Measurements from ENCODE around the gene RRAD.

Gene RRAD

GRCh38 chr16:66914541-66914940 is 10.8 kb downstream of the RRAD start:
- DNase-seq = no peak

- no peak for DNase-seq
Observed at GRCh38 chr16:66913711-66914110, 11.6 kb downstream of the RRAD start.

- DNase-seq = no peak
Observed at GRCh38 chr16:66913081-66913480, 12.3 kb downstream of the RRAD start.

- DNase-seq = no peak
Observed at GRCh38 chr16:66911801-66912200, 13.5 kb downstream of the RRAD start.

GRCh38 chr16:66911112-66911511 is 14.2 kb downstream of the RRAD start:
- no peak for DNase-seq

GRCh38 chr16:66910175-66910940 is 15.0 kb downstream of the RRAD start:
- DNase-seq = no peak

- DNase-seq = no peak
Observed at GRCh38 chr16:66908762-66909559, 16.4 kb downstream of the RRAD start.

GRCh38 chr16:66908116-66908515 is 17.2 kb downstream of the RRAD start:
- DNase-seq = no peak

- no peak for DNase-seq
Observed at GRCh38 chr16:66906916-66907836, 18.2 kb downstream of the RRAD start.

GRCh38 chr16:66905633-66906539 is 19.4 kb downstream of the RRAD start:
- DNase-seq = no peak

- DNase-seq = no peak
Observed at GRCh38 chr16:66904846-66905632, 20.3 kb downstream of the RRAD start.

- no peak for DNase-seq
Observed at GRCh38 chr16:66904428-66904845, 20.9 kb downstream of the RRAD start.

GRCh38 chr16:66903544-66904427 is 21.5 kb downstream of the RRAD start:
- no peak for DNase-seq

GRCh38 chr16:66902648-66903543 is 22.4 kb downstream of the RRAD start:
- DNase-seq = no peak

- no peak for DNase-seq
Observed at GRCh38 chr16:66901626-66902025, 23.7 kb downstream of the RRAD start.

GRCh38 chr16:66900721-66901441 is 24.5 kb downstream of the RRAD start:
- DNase-seq = no peak

- no peak for DNase-seq
Observed at GRCh38 chr16:66899945-66900710, 25.2 kb downstream of the RRAD start.
